Liver (tissue), 3 donors: Measurements from ENCODE around the gene SH3D19.

ENCODE experiments used
- CTCF ChIP-seq: fragments of 150-350 bp; IDR thresholded peaks from 2 replicates; pipeline ENCODE4 v1.5.1; 2017; ENCODE audit warnings: improper control_type of control experiment, low read depth, low read length; ENCODE audit not compliant: missing input control
- EGR1 ChIP-seq, 2 donors: IDR thresholded peaks; 2 replicates each; pipeline ENCODE4 v1.6.1; 2016 to 2018; ENCODE audit warnings: antibody characterized with exemption in 2 of 2, low read depth in 2 of 2
- GABPA ChIP-seq, 2 donors: IDR thresholded peaks in 1 of 2; conservative IDR thresholded peaks in 1 of 2; 2 replicates each; pipeline ENCODE4 v1.6.1; 2016; ENCODE audit warnings: antibody characterized with exemption in 2 of 2, mild to moderate bottlenecking in 1 of 2, moderate library complexity in 1 of 2
- HNF4G ChIP-seq: IDR thresholded peaks from 2 replicates; pipeline ENCODE4 v1.6.1; 2016; ENCODE audit warnings: antibody characterized with exemption
- JUND ChIP-seq, 2 donors: IDR thresholded peaks; 2 replicates each; pipeline ENCODE4 v1.6.1; 2016; ENCODE audit warnings: antibody characterized with exemption in 2 of 2
- RAD21 ChIP-seq, 2 donors: IDR thresholded peaks; 2 replicates each; pipeline ENCODE4 v1.6.1; 2016; ENCODE audit warnings: antibody characterized with exemption in 2 of 2, mild to moderate bottlenecking in 2 of 2
- REST ChIP-seq: IDR thresholded peaks from 2 replicates; pipeline ENCODE4 v1.6.1; 2016; ENCODE audit warnings: antibody characterized with exemption, mild to moderate bottlenecking
- YY1 ChIP-seq: IDR thresholded peaks from 2 replicates; pipeline ENCODE4 v1.6.1; 2016; ENCODE audit warnings: antibody characterized with exemption, mild to moderate bottlenecking
- ZBTB33 ChIP-seq: IDR thresholded peaks from 2 replicates; pipeline ENCODE4 v1.6.1; 2016; ENCODE audit warnings: antibody characterized with exemption
- donor health status: healthy.
- donor health status: healthy.

GRCh38 chr4:151174784-151175183 lies 150.6 kb downstream of the SH3D19 start:
- no peak for TF ChIP-seq CTCF
- no peak for TF ChIP-seq REST
- no peak for TF ChIP-seq GABPA (IDR thresholded peaks at IDR 0.05 in 1 of 2, conservative IDR thresholded peaks at IDR 0.05 in 1 of 2)
- TF ChIP-seq JUND (IDR thresholded peaks at IDR 0.05) = no peak
- TF ChIP-seq YY1 = no peak
- no peak for TF ChIP-seq HNF4G
- no peak for TF ChIP-seq EGR1 (IDR thresholded peaks at IDR 0.05; ENCODE audit: low read depth in 2 of 2)
- no peak for TF ChIP-seq RAD21 (IDR thresholded peaks at IDR 0.05)
- no peak for TF ChIP-seq ZBTB33
